OCI-LY1 (cell line): ENCODE data around the gene DENND1A.

Experiments used
- H2AFZ ChIP-seq: fragments of 200-600 bp; sonication (generic), shearing (Covaris generic); 2 replicates; pipeline ENCODE4 v1.6.0; 2014; ENCODE audit warnings: antibody characterized with exemption, mild to moderate bottlenecking, low read length
- H3F3A ChIP-seq: fragments of 200-600 bp; sonication (generic), shearing (Covaris generic); 2 replicates; pipeline ENCODE4 v1.6.0; 2014; ENCODE audit warnings: mild to moderate bottlenecking, antibody characterized with exemption, low read length, moderate library complexity; ENCODE audit not compliant: insufficient read depth
- H3K27ac ChIP-seq: fragments of 200-600 bp; sonication (generic); 2 replicates; pipeline ENCODE4 v1.5.1; 2014; ENCODE audit warnings: low read length, mixed run types, mild to moderate bottlenecking, low read depth; ENCODE audit not compliant: poor library complexity, severe bottlenecking
- H3K27me3 ChIP-seq: fragments of 200-600 bp; sonication (generic); 2 replicates; pipeline ENCODE4 v1.6.0; 2014; ENCODE audit warnings: antibody characterized with exemption, mild to moderate bottlenecking, low read length, moderate library complexity; ENCODE audit not compliant: insufficient read depth
- H3K36me3 ChIP-seq: fragments of 200-600 bp; sonication (generic); 2 replicates; pipeline ENCODE4 v1.6.1; 2014; ENCODE audit warnings: mild to moderate bottlenecking, antibody characterized with exemption, low read length, moderate library complexity, mixed read lengths; ENCODE audit not compliant: insufficient read depth
- H3K4me1 ChIP-seq: fragments of 200-600 bp; sonication (generic); 2 replicates; pipeline ENCODE4 v1.5.1; 2014; ENCODE audit warnings: mild to moderate bottlenecking, low read length, moderate library complexity; ENCODE audit not compliant: insufficient read depth, severe bottlenecking
- H3K4me2 ChIP-seq: fragments of 200-600 bp; sonication (generic), shearing (Covaris generic); 2 replicates; pipeline ENCODE4 v1.6.1; 2014; ENCODE audit warnings: low read length
- H3K4me3 ChIP-seq: fragments of 200-600 bp; sonication (generic); 2 replicates; pipeline ENCODE4 v1.5.1; 2014; ENCODE audit warnings: low read length, low read depth, mild to moderate bottlenecking, mixed read lengths; ENCODE audit not compliant: poor library complexity, severe bottlenecking
- H3K79me2 ChIP-seq: fragments of 200-600 bp; shearing (Covaris generic); 2 replicates; pipeline ENCODE4 v1.6.1; 2016; ENCODE audit warnings: mixed run types, low read length, mixed read lengths; ENCODE audit not compliant: insufficient read depth
- H3K9ac ChIP-seq: fragments of 200-600 bp; sonication (generic), shearing (Covaris generic); 2 replicates; pipeline ENCODE4 v1.6.1; 2014; ENCODE audit warnings: mild to moderate bottlenecking, low read length, mixed read lengths
- H3K9me2 ChIP-seq: fragments of 200-600 bp; sonication (generic), shearing (Covaris generic); 2 replicates; pipeline ENCODE4 v1.6.1; 2014; ENCODE audit warnings: low read depth, mild to moderate bottlenecking, low read length, mixed read lengths
- H3K9me3 ChIP-seq: fragments of 200-600 bp; shearing (Covaris generic); 2 replicates; pipeline ENCODE4 v1.6.1; 2014; ENCODE audit warnings: low read length, mixed read lengths
- H4K20me1 ChIP-seq: fragments of 200-600 bp; sonication (generic), shearing (Covaris generic); 2 replicates; pipeline ENCODE4 v1.6.0; 2016; ENCODE audit warnings: mild to moderate bottlenecking, low read length; ENCODE audit not compliant: insufficient read depth
- CTCF ChIP-seq: fragments of 200-600 bp; sonication (generic), shearing (Covaris generic); IDR thresholded peaks from 2 replicates; pipeline ENCODE4 v1.5.1; 2017; ENCODE audit warnings: mild to moderate bottlenecking, antibody characterized with exemption, low read length, moderate library complexity, mixed read lengths
- EZH2 ChIP-seq: fragments of 200-600 bp; sonication (generic), shearing (Covaris generic); IDR thresholded peaks from 2 replicates; pipeline ENCODE4 v1.8.0; 2017; ENCODE audit warnings: borderline replicate concordance, mixed run types, mild to moderate bottlenecking, antibody characterized with exemption, low read length, moderate library complexity, mixed read lengths

Gene DENND1A

GRCh38 chr9:123360161-123361085 lies 569.5 kb downstream of the DENND1A start:
- Histone ChIP-seq H3F3A (no peaks in the 10 kb centered on the region), H3K4me3 (no peak overlapping the region), H3K27ac (no peak overlapping the region), H2AFZ (no peak overlapping the region), H3K79me2 (no peaks in the 10 kb centered on the region), H4K20me1 (no peaks in the 10 kb centered on the region), H3K4me1 (peaks cover 9% of the 10 kb centered on the region), H3K9me2 (no peaks in the 10 kb centered on the region), H3K36me3 (no peaks in the 10 kb centered on the region; the same call in 1 of the 2 replicates), H3K27me3 (no peaks in the 10 kb centered on the region), H3K9ac (no peak overlapping the region), H3K4me2 (no peak overlapping the region), H3K9me3 (no peaks in the 10 kb centered on the region)
- TF ChIP-seq EZH2, result no peak
- TF ChIP-seq CTCF, result no peak

GRCh38 chr9:123359546-123359945 lies 570.4 kb downstream of the DENND1A start:
- H3K79me2 ChIP-seq, result no peaks in the 10 kb centered on the region

GRCh38 chr9:123359106-123359505 lies 570.8 kb downstream of the DENND1A start:
- Histone ChIP-seq H3K27me3 (no peaks in the 10 kb centered on the region), H3K4me3 (no peak overlapping the region), H3K4me1 (peaks cover 15% of the 10 kb centered on the region), H3K36me3 (no peaks in the 10 kb centered on the region), H3K9me2 (no peaks in the 10 kb centered on the region), H3K79me2 (no peaks in the 10 kb centered on the region), H2AFZ (no peak overlapping the region), H3K9ac (no peak overlapping the region), H3F3A (no peaks in the 10 kb centered on the region), H3K4me2 (no peak overlapping the region), H3K9me3 (no peaks in the 10 kb centered on the region), H3K27ac (no peak overlapping the region), H4K20me1 (no peaks in the 10 kb centered on the region)
- TF ChIP-seq EZH2 (no peak), CTCF (no peak)

More at GRCh38 chr9:123359546-123359945, 570.4 kb downstream of the DENND1A start:
- no peaks in the 10 kb centered on the region for H3K9me3 ChIP-seq
- H3K4me3 ChIP-seq, result no peak overlapping the region
- no peak overlapping the region for H3K4me2 ChIP-seq
- H3K27me3 ChIP-seq, result no peaks in the 10 kb centered on the region
- peaks cover 11% of the 10 kb centered on the region for H3K4me1 ChIP-seq
- H3K36me3 ChIP-seq, result no peaks in the 10 kb centered on the region; the same call in 1 of the 2 replicates
- no peaks in the 10 kb centered on the region for H4K20me1 ChIP-seq
- TF ChIP-seq CTCF, result no peak
- no peak for TF ChIP-seq EZH2
- H3K9me2 ChIP-seq, result no peaks in the 10 kb centered on the region
- H2AFZ ChIP-seq, result no peak overlapping the region
- no peak overlapping the region for H3K27ac ChIP-seq
- H3K9ac ChIP-seq, result no peak overlapping the region
- H3F3A ChIP-seq, result no peaks in the 10 kb centered on the region
